C4-2B (cell line): ENCODE data around the gene HLA-B.
"Not testable (repeated sequence)": the region's sequence is repeated elsewhere in the genome, so short reads cannot be mapped to it uniquely, and the experiment has no call there.

ENCODE experiments used
- H3K27ac ChIP-seq: fragments of 450-650 bp; 2 replicates; pipeline ENCODE4 v1.5.1; 2017
- CTCF ChIP-seq: fragments of 450-650 bp; conservative IDR thresholded peaks from 2 replicates; pipeline ENCODE4 v1.5.1; 2017; ENCODE audit warnings: mild to moderate bottlenecking
- ZFX ChIP-seq: fragments of 450-650 bp; IDR thresholded peaks from 2 replicates; pipeline ENCODE4 v1.6.1; 2017

HLA-B gene

DNA sequence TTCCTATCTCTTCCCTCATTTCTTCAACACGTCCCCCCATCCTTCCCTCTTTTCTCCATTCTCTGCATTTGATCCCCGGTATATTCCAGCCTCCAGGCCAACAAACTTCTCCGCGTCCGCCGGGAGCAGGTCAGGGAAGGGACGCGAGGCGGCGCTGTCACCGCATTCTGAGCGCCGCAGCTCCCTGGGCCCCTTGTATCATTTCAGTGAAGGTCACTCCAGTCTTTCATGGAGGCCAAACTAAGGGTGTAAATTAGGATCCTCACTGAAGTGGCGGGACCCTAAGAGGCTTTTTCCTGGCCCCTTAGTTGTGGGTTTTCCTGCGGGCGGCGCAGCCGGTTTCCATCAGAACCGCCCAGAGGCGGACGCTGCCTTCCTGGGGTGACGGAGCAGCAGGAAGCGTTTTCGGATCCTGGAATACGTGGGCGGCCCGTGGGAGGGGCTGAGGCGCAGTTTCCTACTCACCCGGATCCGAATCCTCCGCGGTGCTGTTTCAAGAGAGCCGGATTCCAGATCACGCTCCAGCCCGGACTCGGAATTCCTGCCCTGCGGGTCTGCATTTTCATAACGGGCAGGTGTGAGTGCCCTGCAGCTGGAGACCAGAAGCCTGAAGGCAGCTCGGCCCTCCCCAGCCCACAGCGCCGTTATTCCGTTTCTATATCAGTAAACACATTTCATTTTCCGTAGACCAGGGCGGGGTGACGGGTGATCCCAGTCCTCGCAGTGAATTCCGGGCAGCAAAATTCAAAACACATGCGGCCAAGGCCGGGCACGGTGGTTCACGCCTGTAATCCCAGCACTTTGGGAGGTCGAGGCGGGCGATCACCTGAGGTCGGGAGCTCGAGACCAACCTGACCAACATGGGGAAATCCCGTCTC is 42.8 kb upstream of the HLA-B start:
- TF ChIP-seq ZFX (no peak), CTCF (peak; percentile 98)
- peak overlapping the region; percentile 92 for H3K27ac ChIP-seq

DNA sequence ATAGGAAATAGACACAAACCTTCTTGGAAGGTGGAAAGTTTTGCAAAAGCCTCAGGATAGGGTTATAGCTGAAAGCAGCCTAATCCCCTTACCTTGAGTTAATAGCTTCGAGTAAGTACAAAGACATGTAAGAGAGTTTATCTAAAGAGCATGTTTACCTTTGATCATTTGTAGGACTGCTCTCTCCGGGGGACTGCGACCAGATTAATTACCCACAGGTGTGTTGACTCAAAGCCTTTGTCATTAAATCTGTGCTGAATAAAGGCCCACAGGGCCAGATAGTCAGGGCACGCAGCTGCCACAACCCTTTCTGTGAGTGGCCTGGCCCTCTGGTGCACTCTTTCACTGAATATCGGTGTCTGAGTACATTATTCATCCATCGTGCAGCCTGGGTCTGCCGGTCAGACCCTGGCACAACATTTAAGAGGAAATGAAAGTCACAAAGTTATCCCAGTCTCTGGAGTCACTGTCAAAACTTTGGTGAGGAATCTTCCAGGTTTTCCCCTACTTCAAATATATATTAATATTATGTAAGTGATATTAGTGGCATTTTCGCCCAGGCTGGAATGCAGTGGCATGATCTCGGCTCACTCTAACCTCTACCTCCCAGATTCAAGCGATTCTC is 41.0 kb upstream of the HLA-B start:
- TF ChIP-seq ZFX (no peak), CTCF (no peak)
- H3K27ac ChIP-seq: no peak overlapping the region

- TF ChIP-seq CTCF: peak; percentile 72
- not testable (repeated sequence) for H3K27ac ChIP-seq
Measured at GRCh38 chr6:31397153-31397499, 40.1 kb upstream of the HLA-B start.

DNA sequence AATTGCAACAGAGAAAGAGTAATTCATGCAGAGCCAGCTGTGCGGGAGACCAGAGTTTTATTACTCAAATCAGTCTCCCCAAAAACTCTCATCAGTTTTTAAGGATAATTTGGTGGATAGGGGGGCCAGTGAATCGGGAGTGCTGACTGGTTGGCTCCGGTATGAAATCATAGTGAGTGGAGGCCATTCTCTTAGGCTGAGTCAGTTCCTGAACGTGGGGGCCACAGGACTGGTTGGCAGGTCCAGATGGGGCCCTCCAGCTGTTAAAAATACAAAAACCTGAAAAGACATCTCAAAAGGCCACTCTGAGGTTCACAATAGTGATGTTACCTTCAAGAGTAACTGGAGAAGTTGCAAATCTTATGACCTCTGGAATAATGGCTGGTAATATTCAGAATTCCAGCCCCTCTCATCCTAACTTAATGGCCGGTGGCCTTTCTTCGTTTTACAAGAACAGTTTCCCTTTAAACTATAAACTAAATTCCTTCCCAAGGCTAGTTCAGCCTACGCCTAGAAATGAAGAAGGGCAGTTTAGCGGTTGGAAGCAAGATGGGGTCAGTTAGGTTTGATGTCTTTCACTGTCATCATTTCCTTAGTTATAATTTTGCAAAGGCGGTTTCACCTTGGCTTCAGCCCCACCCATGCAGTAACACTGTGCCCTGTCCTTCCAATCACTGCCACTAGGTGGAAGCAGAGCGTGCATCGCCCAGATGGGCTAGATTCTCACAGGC is 39.6 kb upstream of the HLA-B start:
- TF ChIP-seq CTCF (peak; percentile 92), ZFX (no peak)
- no peak overlapping the region for H3K27ac ChIP-seq

GRCh38 chr6:31395832-31396231 is 38.9 kb upstream of the HLA-B start:
- no peak for TF ChIP-seq ZFX
- no peak for TF ChIP-seq CTCF
- H3K27ac ChIP-seq: no peak overlapping the region

DNA sequence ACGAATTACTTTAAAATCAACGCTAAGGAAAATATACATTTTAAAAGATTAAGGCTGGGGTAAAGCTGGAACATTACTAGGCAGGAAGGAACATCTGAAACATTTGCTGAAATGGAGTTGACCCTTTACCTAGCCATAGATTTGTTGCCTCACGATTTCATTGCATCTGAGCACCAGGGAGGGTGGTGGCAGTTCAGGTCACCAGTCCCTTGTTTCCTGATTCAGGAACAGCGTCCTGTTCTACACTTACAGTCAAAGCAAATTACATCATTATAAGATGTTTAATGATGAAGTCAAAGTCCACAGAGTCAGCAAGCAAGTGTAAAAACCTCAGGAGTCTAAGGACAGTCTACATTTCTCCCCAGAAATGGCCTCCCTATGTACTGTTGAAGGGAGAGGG is 37.4 kb upstream of the HLA-B start:
- no peak for TF ChIP-seq CTCF
- TF ChIP-seq ZFX: no peak
- H3K27ac ChIP-seq: no peak overlapping the region

- no peak for TF ChIP-seq CTCF
- TF ChIP-seq ZFX: no peak
Measured at GRCh38 chr6:31393932-31394331, 37.0 kb upstream of the HLA-B start.

GRCh38 chr6:31389802-31390132 is 32.8 kb upstream of the HLA-B start:
- H3K27ac ChIP-seq: not testable (repeated sequence)

More at GRCh38 chr6:31393932-31394331, 37.0 kb upstream of the HLA-B start:
- H3K27ac ChIP-seq: no peak overlapping the region

- not testable (repeated sequence) for H3K27ac ChIP-seq
Measured at GRCh38 chr6:31388916-31389801, 32.2 kb upstream of the HLA-B start.
